ENCODE measurements around the gene ATF7.

ATF7 gene

GRCh38 chr12:53480491-53481442, 145.4 kb downstream of the ATF7 start:
- DNase-seq = no peak

- no peak for DNase-seq
Observed at GRCh38 chr12:53479331-53479730, 146.9 kb downstream of the ATF7 start.

GRCh38 chr12:53478865-53479264, 147.3 kb downstream of the ATF7 start:
- DNase-seq = no peak

- no peak for DNase-seq
Observed at GRCh38 chr12:53476769-53477209, 149.4 kb downstream of the ATF7 start.

- no peak for DNase-seq
Observed at GRCh38 chr12:53474819-53475218, 151.4 kb downstream of the ATF7 start.

GRCh38 chr12:53474077-53474476, 152.1 kb downstream of the ATF7 start:
- no peak for DNase-seq

GRCh38 chr12:53472056-53472582, 154.1 kb downstream of the ATF7 start:
- DNase-seq = no peak

- DNase-seq = no peak
Observed at GRCh38 chr12:53468282-53468681, 157.9 kb downstream of the ATF7 start.

GRCh38 chr12:53467880-53468279, 158.3 kb downstream of the ATF7 start:
- DNase-seq = no peak

GRCh38 chr12:53467082-53467481, 159.1 kb downstream of the ATF7 start:
- no peak for DNase-seq

- DNase-seq = no peak
Observed at GRCh38 chr12:53466640-53467039, 159.5 kb downstream of the ATF7 start.

GRCh38 chr12:53465679-53466078, 160.5 kb downstream of the ATF7 start:
- DNase-seq = no peak

GRCh38 chr12:53464685-53465418, 161.3 kb downstream of the ATF7 start:
- no peak for DNase-seq

GRCh38 chr12:53463802-53464560, 162.2 kb downstream of the ATF7 start:
- DNase-seq = no peak

GRCh38 chr12:53462935-53463334, 163.2 kb downstream of the ATF7 start:
- no peak for DNase-seq

GRCh38 chr12:53461591-53461990, 164.6 kb downstream of the ATF7 start:
- no peak for DNase-seq

GRCh38 chr12:53461059-53461458, 165.1 kb downstream of the ATF7 start:
- DNase-seq = no peak

GRCh38 chr12:53459097-53459496, 167.1 kb downstream of the ATF7 start:
- DNase-seq = no peak
